Retina (tissue), 1 donor: Measurements from ENCODE around the gene PCDH19.
"Not testable (repeated sequence)": the region's sequence is repeated elsewhere in the genome, so short reads cannot be mapped to it uniquely, and the experiment has no call there.

Experiments used
- DNase-seq: peaks from one replicate; pipeline ENCODE4 v3.0.0-alpha.2; 2016

Gene PCDH19, protein sequence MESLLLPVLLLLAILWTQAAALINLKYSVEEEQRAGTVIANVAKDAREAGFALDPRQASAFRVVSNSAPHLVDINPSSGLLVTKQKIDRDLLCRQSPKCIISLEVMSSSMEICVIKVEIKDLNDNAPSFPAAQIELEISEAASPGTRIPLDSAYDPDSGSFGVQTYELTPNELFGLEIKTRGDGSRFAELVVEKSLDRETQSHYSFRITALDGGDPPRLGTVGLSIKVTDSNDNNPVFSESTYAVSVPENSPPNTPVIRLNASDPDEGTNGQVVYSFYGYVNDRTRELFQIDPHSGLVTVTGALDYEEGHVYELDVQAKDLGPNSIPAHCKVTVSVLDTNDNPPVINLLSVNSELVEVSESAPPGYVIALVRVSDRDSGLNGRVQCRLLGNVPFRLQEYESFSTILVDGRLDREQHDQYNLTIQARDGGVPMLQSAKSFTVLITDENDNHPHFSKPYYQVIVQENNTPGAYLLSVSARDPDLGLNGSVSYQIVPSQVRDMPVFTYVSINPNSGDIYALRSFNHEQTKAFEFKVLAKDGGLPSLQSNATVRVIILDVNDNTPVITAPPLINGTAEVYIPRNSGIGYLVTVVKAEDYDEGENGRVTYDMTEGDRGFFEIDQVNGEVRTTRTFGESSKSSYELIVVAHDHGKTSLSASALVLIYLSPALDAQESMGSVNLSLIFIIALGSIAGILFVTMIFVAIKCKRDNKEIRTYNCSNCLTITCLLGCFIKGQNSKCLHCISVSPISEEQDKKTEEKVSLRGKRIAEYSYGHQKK (N-terminal part only)

DNA sequence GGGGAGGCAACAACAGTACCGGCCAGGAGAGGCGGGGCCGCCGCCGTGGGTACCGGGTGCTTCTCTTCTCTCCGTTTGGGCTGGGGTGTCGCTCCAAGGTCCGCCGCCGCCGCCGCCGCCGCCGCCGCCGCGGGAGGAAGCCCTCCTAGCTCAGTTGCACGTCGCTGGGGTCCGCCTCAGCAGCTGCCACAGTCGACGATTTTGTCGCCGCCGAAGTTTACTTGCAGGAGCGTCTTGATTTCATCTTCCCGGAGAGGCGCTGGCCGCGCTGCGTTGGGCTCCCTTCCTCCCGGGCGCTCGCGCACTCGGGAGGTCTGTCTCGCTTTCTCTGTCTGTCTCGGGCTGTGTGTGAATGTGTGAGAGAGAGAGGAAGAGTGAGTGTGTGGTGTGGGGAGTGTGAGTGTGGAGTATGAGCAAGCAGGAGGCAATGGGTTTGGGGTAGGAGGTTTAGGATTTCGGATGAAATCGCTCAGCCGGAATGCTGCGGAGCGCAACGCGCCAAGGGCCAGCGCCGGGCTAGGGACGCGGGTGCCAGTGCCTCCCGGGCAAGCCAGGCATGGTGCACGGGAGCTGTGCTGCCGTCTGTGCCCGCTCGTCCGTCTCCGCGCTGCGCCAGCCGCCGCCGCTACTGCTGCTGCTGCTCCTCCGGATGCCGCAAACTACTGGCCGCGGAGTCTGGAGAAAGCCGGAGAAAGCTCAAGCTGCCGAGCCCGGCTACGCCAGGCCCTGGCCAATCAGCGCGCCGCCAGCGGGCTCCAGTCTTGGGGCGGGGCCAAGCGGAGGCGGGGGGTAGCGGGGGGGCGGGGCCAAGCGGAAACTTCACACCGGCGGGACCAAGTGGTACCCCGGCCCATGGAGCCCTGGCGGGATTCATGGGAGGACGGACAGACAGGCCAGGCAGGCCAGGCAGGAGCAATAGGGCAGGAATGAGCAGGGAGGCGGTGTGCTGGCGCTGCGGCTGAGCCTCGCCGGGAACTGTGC lies at the start of gene PCDH19:
Gene PCDH19, minus strand, starts transcription at position 664 of the 981 bp plus-strand sequence. CDS start 1,676 bp downstream, outside the sequence.
- DNase-seq: peak; percentile 84

DNA sequence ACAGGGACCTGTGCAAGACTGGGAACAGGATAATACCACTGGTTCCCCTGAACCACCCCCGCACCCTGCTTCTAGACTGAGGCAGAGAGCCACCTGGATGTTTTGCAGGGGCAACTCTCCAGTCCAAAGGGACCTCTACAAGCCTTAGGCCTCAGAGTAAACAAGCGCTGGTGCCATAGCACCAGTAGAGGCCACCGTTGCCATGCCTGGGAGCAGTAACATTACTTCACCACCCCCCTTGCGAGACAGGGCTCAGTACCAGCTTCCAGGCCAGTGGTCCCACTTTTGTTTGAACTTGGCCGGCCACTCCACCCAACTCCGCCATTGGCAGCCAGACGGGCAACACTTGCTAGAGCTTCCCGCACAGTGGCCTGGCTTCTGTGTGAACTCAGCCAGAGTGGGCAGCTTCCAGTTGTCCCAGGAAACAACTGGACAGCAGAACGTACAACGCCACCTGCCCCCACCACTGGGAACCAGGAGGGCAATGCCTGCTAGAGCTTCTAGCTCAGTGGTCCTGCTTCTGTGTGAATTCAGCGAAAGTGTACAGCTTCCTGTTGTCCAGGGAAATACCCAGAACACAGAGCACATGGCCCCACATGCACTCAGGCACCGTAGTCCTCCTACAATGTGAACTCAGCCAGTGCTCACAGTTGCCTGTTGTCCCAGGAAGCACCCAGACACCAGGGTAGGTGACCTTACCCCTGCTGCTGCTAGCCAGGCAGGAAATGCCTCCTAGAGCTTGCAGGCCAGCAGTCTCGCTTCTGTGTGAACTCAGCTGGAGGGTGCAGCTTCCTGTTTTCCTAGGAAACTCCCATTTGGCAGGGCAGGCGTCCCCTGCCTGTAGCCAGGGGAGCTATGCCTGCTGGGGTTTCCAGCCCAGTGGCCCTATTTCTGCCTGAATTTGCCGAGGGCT lies 39.9 kb upstream of the PCDH19 start:
- no peak for DNase-seq

DNA sequence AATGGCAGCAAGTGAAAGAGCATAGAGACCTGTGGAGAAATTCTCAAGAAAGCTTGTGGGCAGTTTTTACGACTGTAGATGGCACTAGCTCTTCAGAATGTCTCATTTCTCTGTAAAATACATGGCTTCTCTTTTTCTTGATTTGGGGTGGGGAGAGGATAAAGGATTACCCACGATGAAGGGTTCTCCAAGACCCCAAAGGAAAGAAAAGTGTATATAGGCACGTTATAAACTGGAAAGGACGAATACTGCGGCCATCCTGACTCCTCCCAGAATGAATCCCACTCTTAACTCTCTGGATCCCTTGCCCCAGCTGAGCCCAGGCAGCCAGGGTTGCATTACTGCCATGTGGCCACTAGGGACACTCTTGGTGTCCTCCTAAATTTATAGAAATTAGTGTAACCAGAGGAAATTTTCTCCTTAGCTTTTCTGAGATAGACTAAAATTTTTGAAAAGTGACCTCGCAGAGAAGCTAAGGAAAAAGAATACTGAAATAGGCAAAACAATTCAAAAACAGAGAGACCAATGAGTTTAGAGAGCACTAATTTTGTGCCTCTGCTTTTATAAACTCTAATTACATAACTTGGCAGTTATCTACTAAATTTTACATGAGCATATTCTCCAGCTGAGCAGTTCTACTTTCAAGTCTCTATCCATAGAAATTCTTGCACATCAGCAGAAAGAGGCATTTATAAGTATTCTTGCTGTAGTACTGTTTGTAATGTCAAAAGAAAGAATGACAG lies 37.8 kb upstream of the PCDH19 start:
- peak; percentile 41 for DNase-seq

DNA sequence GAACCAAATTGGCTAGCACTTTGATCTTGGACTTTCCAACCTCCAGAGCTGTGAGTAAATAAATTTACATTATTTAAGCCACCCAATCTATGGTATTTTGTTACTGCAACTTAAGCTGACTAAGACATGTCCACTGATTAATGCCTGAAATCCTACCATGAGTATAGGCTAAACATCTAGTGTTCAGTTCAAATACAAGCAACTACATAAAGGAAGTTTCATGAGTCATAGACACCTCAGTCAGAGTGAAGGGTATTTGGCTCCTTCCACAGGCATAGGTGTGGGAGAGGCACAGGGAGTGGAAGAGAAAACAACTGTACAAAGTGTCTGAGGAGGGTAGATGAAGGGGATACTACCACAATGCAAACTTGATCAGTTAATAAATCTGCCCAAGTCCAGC lies 35.5 kb upstream of the PCDH19 start:
- no peak for DNase-seq

DNA sequence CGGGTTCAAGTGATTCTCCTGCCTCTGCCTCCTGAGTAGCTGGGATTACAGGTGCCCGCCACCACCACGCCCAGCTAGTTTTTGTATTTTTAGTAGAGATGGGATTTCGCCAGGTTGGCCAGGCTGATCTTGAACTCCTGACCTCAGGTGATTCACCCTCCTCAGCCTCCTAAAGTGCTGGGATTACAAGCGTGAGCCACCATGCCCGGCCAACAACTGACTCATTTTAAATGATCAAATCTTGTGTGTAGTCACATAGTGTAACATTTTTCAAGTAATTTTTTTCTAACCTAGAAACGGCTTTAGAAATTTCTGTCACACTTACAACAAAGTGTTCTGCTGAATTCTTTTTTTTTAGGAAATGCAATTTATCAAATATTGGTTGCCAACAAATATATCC lies 31.2 kb upstream of the PCDH19 start:
- not testable (repeated sequence) for DNase-seq

DNA sequence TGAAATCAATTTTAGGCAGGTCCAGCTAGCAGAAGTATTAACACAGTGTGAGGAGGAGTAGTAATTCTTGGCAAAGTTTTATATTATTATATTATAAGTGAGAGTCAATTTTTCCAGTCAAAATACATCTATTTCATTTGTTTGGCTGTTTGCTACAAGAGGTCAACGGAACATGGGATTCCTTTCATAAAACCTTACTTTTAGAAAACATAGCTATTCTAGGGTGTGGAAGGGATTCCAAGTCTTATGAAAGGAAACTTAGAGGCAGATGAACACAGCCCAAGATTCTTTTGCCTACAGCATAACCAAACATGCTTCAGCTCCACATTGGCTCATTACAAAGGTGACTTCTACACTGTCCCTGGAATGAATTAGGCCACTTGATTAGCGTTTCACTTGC lies 29.9 kb upstream of the PCDH19 start:
- no peak for DNase-seq

DNA sequence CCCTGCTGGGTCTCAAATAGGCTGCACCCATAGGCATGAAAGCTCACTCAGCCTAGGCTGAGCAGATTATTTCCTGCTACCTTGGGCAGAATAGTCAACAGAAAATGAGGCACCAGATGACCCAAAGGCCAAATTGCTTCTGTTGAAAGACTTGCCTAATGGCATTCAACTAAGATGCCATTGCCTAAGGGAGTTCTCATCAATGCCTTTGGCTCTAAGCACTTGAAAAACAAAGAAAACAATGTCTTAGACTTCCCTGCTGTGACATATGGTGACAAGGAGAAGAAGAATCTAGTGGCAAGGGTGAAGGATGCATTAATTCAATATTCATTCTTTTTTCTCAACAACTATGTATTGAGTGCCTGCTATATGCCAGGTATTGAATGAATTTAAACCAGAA lies 25.7 kb upstream of the PCDH19 start:
- no peak for DNase-seq

DNA sequence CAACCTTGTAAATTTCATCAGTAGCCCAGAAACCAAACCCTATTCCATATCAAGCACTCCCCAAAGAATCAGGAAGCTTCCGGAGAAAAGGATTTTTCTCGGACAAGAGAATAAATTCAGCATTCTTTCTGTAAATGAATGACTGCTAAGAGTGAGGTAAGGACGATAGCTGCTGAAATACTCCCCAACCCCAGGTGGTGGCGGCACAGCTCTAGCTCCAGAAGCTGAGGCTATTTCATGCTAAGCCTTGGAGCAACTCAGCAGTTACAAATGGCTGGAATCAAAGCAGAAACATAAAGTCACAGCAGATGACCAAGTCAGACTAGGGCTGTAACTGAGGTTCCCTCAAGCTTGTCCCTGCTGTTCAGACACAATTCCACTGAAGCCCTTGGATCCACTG lies 13.9 kb upstream of the PCDH19 start:
- DNase-seq: no peak

DNA sequence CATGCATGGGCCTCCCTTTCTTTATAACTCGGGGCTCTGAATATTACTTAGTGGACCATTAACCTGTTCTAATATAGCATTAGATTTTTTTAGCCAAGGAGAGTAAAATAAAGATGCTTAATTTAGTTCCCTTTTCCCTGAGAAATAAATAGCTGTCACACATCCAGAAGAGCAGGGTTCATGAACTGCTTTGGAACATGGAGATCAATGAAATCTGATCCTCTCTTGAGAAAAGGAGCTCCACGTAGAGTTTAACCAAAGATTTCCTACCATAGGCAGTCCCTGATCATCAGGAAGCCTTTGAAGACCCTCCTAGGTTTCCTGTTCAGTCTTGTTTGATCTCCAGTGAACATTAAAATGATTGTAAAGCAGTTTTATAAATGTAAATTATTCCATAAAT lies 8.5 kb upstream of the PCDH19 start:
- no peak for DNase-seq

DNA sequence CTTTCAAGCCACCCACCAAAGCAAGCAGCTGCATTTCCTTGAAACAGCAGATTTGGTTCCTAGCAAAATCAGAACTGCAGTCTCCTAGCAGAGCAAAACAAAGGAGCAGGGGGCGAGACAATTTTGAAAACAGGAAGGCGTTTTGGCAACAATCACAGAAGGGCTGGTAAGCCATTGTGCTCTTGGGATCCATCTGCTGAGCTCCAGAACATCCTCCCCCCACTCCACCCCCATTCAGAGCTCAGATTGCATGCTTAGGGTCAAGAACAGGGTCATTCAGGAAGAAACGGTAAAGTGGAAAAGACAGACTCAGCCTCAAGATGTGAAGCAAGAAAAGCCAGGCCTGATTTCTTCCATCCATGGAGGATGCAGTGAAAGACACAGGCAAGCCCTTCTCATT lies 7.6 kb upstream of the PCDH19 start:
- DNase-seq: peak; percentile 46

DNA sequence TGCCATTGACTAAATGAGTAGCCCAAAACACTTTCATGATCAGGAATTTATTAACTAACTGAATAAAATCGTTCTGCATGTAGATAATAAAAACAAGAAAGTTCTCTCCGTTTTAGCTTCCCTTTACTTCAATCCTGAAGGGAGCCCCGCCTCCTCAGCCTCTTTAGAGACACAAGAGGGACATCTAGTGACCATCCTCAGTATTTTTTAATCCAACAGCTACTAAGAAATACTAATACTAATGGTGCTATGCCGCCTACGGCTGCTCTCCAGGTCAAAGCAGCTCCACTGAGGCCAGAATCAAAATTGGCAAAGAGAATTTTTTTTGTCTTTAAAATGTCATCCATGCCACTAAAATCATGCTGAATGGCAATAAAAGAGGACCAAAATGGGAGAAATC lies 3.2 kb upstream of the PCDH19 start:
- DNase-seq: peak; percentile 60

DNA sequence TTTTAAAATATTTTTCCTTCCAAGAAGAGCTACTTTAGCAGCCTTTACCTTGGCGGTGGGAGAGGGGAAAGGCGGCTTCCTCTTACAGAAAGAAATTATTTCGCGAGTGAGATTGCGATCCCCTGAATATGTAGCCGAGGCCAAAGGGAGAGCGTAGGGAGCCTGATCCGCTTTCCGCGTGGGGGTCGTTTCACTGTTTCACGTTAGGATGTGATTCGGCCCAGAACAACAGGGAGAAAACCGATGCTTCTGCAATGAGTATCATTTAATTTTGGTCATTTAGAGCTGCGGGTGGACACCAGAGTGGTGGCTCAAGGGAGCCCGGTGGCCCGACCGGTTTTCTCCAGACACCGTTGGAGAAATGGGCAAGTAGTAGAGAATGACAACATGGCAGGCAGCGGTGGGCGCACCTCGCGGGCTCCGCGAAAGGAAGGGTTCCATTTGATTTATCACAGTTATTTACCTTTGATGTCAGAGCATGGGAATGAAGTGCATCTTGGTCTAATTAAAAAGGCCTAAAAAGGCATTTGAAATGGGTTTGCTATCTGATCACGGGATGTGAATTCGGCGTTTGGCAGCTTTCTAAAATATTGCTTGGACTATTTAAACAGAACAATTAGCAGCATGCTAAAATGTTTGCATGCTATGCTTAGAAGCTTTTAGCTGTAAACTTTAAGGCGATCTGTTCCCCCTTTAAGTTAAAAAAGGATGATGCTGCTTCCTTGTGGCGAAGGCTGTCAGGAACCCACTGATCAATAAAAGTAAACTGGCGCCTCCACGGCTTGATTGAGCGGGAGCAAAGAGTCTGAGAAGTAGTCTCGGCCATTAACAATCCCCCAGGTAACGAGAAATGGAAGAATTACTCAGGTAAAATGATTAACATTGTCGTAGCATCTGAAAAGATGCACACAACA lies 2.0 kb upstream of the PCDH19 start:
- DNase-seq: peak; percentile 54

DNA sequence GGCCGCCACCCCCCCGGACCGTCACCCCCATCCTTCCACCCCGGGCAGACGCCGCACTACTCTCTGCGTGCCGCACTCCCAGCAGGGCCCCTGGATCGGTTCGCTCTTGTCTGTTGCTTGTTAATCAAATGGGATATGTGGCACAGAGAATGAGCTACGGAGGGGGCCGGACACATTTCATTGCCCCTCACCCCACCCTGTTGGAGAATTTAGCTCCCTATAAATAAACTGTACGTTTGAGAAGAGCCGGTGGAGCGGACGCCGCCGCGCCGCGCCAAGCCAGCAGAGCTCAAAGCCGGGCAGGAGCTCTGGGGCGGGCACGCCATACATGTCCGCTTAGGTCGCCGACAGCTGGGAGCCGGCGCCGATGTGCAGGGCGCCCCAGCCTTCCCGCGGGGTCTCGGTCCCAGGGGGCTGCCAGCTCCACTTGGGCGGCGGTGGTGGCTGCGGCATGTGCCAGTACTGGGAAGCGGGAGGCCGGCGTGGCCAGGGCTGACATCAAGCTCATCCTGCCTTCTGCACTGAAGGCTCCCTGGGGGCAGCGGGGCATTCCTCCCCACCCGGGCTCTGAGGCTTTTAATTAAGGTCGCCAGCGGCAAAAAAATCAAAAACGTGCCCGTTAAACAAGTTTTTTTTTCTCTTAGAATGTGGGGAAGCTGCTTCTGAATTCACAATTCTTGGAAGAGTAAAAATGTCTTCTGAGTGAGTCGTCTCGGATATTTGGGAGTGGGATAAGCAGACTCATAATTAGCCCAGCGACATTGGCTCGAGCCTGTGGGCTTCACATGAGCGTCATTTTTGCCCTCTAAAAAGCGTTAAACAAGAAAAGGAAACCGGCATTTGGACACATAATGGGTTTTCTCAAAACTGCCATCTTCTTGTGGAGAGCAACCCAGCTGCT lies 1.1 kb upstream of the PCDH19 start:
- DNase-seq: peak; percentile 79

DNA sequence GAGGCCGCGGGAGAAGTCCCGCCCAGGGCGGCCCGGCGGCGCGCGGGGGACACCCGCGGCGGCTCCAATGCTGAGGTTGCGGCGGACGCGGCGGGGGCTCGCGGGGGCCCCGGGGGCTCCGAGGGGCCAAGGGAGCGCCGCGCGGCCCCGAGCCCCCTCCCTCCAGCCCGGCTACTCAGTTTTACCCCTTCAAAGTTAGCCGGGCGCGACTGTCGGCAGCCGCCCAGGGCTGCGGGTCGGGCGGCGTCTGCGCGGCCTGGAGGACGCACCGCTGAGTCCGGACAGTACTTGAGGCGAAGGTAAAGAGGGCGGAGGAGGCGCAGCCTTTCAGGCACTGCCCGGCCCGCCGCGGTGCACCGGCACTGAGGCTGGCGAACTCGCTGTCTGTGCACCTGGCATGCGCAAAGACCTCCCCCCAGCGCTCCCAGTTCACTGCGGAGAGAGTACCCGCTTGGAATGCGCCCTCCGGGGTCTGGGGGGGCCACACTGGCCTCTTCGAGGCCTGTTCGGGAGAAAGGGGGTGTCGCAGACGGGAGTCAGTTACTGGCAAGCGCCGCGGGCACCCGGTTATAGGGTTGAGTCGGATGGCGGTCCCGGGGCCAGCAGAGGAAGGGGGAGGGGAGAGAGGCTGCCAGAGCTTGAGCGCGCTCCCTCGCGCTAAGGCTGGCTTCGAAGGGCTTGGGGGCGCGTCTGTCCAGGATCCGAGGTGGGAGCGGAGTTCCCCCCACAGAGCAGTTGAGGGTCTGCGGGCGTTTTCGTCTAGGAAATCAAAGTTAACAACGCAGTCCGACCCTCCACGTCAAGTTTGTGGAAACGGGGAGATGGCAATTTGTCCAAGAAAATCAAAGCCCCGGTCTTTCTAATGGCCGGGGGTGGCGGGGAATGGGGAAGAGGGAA lies 1.1 kb downstream of the PCDH19 start:
- DNase-seq: peak; percentile 76

DNA sequence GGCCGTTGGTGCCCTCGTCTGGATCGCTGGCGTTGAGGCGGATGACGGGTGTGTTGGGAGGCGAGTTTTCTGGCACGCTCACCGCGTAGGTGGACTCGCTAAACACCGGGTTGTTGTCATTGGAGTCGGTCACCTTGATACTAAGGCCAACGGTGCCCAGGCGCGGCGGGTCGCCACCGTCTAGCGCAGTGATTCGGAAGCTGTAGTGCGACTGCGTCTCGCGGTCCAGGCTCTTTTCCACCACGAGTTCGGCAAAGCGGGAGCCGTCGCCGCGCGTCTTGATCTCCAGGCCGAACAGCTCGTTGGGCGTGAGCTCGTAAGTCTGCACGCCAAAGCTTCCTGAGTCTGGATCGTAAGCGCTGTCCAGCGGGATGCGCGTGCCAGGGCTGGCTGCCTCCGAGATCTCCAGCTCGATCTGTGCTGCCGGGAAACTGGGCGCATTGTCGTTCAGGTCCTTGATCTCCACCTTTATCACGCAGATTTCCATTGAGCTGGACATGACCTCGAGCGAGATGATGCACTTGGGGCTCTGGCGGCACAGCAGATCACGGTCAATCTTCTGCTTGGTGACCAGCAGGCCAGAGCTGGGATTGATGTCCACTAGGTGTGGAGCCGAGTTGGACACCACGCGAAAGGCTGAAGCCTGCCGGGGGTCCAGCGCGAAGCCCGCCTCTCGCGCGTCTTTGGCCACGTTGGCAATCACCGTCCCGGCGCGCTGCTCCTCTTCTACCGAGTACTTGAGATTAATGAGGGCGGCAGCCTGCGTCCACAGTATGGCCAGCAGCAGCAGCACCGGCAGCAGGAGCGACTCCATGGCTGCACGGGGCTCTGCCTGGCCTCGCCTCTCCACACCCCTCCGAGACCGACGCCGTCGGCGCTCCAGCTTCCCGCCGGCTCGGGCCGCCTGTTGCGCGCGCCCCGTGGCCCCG lies 2.0 kb downstream of the PCDH19 start:
- peak; percentile 71 for DNase-seq

DNA sequence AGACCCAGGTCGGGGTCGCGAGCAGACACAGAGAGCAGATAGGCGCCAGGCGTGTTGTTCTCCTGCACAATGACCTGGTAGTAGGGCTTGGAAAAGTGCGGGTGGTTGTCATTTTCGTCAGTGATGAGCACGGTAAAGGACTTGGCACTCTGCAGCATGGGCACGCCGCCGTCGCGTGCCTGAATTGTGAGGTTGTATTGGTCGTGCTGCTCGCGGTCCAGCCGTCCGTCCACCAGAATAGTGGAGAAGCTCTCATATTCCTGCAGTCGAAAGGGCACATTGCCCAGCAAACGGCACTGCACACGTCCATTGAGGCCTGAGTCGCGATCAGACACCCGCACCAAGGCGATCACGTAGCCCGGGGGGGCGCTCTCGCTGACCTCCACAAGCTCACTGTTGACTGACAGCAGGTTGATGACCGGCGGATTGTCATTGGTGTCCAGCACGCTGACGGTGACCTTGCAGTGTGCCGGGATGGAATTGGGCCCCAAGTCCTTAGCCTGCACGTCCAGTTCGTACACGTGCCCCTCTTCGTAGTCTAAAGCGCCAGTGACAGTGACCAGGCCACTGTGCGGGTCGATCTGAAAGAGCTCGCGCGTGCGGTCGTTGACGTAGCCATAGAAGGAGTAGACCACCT lies 2.8 kb downstream of the PCDH19 start:
- DNase-seq: peak; percentile 65
